IMR-90 (cell line): ENCODE data around the gene DUSP11. TPM values are rescaled to one million over a fixed set of nuclear protein-coding genes. Genes with fewer than 3 reads are reported as not detected.

ENCODE experiments used
- ATAC-seq: fragments of 200-7000 bp; cut with Tn5 transposase; 2 replicates; pipeline ENCODE4 v1.9.1; 2020; ENCODE audit warnings: low read depth, mild to moderate bottlenecking, moderate library complexity
- BruUV-seq: library from RNA; stranded (reverse); fragments of 400-500 nt; replicated peaks from 2 replicates; lab custom pipeline; 2021; lab: Mats Ljungman, UMichigan
- CTCF ChIA-PET: fragments of 300-600 bp; formaldehyde crosslinking; extraction: SDS; loops from one replicate; lab custom pipeline; 2021; ENCODE audit warnings: antibody characterized with exemption; lab: Yijun Ruan, JAX
- POLR2A ChIA-PET: fragments of 300-600 bp; sonication (Branson Sonifier 250); formaldehyde crosslinking; loops from one replicate; lab custom pipeline; 2022; ENCODE audit warnings: antibody characterized with exemption; ENCODE audit not compliant: unreplicated experiment; lab: Charles Lee
- DNase-seq: peaks from one replicate; pipeline ENCODE4 v3.0.0; 2013
- H2AFZ ChIP-seq: replicated peaks from 2 replicates; pipeline ENCODE3; 2013; ENCODE audit warnings: low read length, mild to moderate bottlenecking; ENCODE audit not compliant: poor library complexity
- H2AK5ac ChIP-seq: 2 replicates; pipeline ENCODE4 v1.6.1; 2013; ENCODE audit warnings: low read depth, low read length, inconsistent platforms
- H2AK9ac ChIP-seq: replicated peaks from 2 replicates; pipeline ENCODE3; 2013; ENCODE audit warnings: mild to moderate bottlenecking, low read depth, low read length, moderate library complexity; ENCODE audit not compliant: poor library complexity
- H2BK120ac ChIP-seq: 2 replicates; pipeline ENCODE4 v1.6.1; 2013; ENCODE audit warnings: low read depth, low read length, inconsistent platforms
- H2BK15ac ChIP-seq: 3 replicates; pipeline ENCODE4 v1.6.1; 2013; ENCODE audit warnings: low read depth, low read length, inconsistent platforms
- H2BK20ac ChIP-seq: 2 replicates; pipeline ENCODE4 v1.6.1; 2013; ENCODE audit warnings: low read depth, mild to moderate bottlenecking, inconsistent platforms, low read length, moderate library complexity
- H2BK5ac ChIP-seq: 2 replicates; pipeline ENCODE4 v1.6.1; 2013; ENCODE audit warnings: mild to moderate bottlenecking, low read depth, low read length, inconsistent platforms; ENCODE audit not compliant: poor library complexity, severe bottlenecking
- H3K14ac ChIP-seq: replicated peaks from 2 replicates; pipeline ENCODE4 v1.6.1; 2013; ENCODE audit warnings: low read depth, low read length, inconsistent platforms
- H3K18ac ChIP-seq: 2 replicates; pipeline ENCODE4 v1.6.1; 2013; ENCODE audit warnings: low read depth, low read length, control low read depth
- H3K23ac ChIP-seq: 2 replicates; pipeline ENCODE4 v1.6.1; 2013; ENCODE audit warnings: low read depth, low read length, inconsistent platforms
- H3K27ac ChIP-seq: 2 replicates; pipeline ENCODE4 v1.5.1; 2013; ENCODE audit warnings: mild to moderate bottlenecking, control low read depth, low read length; ENCODE audit not compliant: insufficient read depth
- H3K27me3 ChIP-seq: 2 replicates; pipeline ENCODE4 v1.6.1; 2013; ENCODE audit warnings: low read length; ENCODE audit not compliant: control insufficient read depth, insufficient read depth
- H3K36me3 ChIP-seq: 2 replicates; pipeline ENCODE4 v1.6.1; 2013; ENCODE audit warnings: low read length, mixed read lengths; ENCODE audit not compliant: control insufficient read depth, insufficient read depth
- H3K4ac ChIP-seq: 2 replicates; pipeline ENCODE4 v1.6.1; 2013; ENCODE audit warnings: low read depth, low read length, inconsistent platforms
- H3K4me1 ChIP-seq: 2 replicates; pipeline ENCODE4 v1.6.1; 2013; ENCODE audit warnings: low read length, mixed read lengths; ENCODE audit not compliant: control insufficient read depth, insufficient read depth
- H3K4me2 ChIP-seq: 2 replicates; pipeline ENCODE4 v1.6.1; 2013; ENCODE audit warnings: low read depth, mild to moderate bottlenecking, control low read depth, low read length, moderate library complexity
- H3K4me3 ChIP-seq: 2 replicates; pipeline ENCODE4 v1.5.1; 2013; ENCODE audit warnings: low read depth, mild to moderate bottlenecking, control low read depth, low read length, moderate library complexity; ENCODE audit not compliant: insufficient read depth
- H3K56ac ChIP-seq: 2 replicates; pipeline ENCODE4 v1.6.1; 2013; ENCODE audit warnings: low read length, inconsistent platforms; ENCODE audit not compliant: insufficient read depth; ENCODE audit errors: extremely low read depth
- H3K79me1 ChIP-seq, 2 experiments: 2 replicates each; pipeline ENCODE4 v1.6.1; 2013; ENCODE audit warnings: low read length in 2 of 2, inconsistent platforms in 1 of 2, low read depth in 1 of 2
- H3K9ac ChIP-seq: 2 replicates; pipeline ENCODE4 v1.6.1; 2013; ENCODE audit warnings: low read depth, low read length, control low read depth
- H3K9me1 ChIP-seq: 2 replicates; pipeline ENCODE4 v1.6.1; 2013; ENCODE audit warnings: low read length, inconsistent platforms; ENCODE audit not compliant: insufficient read depth
- H3K9me3 ChIP-seq: 2 replicates; pipeline ENCODE4 v1.6.1; 2013; ENCODE audit warnings: low read length; ENCODE audit not compliant: control insufficient read depth, insufficient read depth
- H4K20me1 ChIP-seq: 2 replicates; pipeline ENCODE4 v1.6.1; 2013; ENCODE audit warnings: low read length, inconsistent platforms; ENCODE audit not compliant: insufficient read depth
- H4K5ac ChIP-seq: 2 replicates; pipeline ENCODE4 v1.6.1; 2013; ENCODE audit warnings: mild to moderate bottlenecking, low read depth, low read length, control low read depth
- H4K8ac ChIP-seq, 2 experiments: 2 replicates each; pipeline ENCODE4 v1.6.1; 2013; ENCODE audit warnings: low read depth in 2 of 2, low read length in 2 of 2, control low read depth in 1 of 2, inconsistent platforms in 1 of 2
- H4K91ac ChIP-seq: 2 replicates; pipeline ENCODE4 v1.6.1; 2013; ENCODE audit warnings: low read depth, low read length, inconsistent platforms; ENCODE audit not compliant: insufficient read depth
- NFE2L2 ChIP-seq: fragments of 150-350 bp; IDR thresholded peaks from 2 replicates; pipeline ENCODE4 v1.6.1; 2016; ENCODE audit warnings: low read depth, mild to moderate bottlenecking, low read length
- POLR2A ChIP-seq: IDR thresholded peaks from 2 replicates; pipeline ENCODE4 v1.6.1; 2012; ENCODE audit warnings: mild to moderate bottlenecking, low read depth, low read length
- WGBS, 2 experiments: methylation state at CpG; one replicate each; pipeline versions ENCODE4 v1.1.5 to v1.1.7; 2013; ENCODE audit warnings: missing lambda C conversion rate in 2 of 2; ENCODE audit not compliant: insufficient read length in 1 of 2; ENCODE audit errors: extremely low coverage in 2 of 2; 5-methylcytosine and 5-hydroxymethylcytosine counted together
- dilution Hi-C: fragments of 300-500 bp; cut with HindIII; formaldehyde crosslinking; loops from one replicate; pipeline ENCODE4 v1.14.3; 2018; ENCODE audit warnings: low sequenced_read_pairs; ENCODE audit not compliant: unreplicated experiment
- in situ Hi-C: fragments of 300-500 bp; cut with MboI; formaldehyde crosslinking; loops from 3 replicates; pipeline ENCODE4 v1.14.3; 2019; ENCODE audit warnings: low sequenced_read_pairs, inconsistent platforms, mixed read lengths
- intact Hi-C: fragments of 100-400 bp; cut with micrococcal nuclease; formaldehyde crosslinking; loops from 2 replicates; pipeline ENCODE4 v1.10.0; 2022
- polyA plus RNA-seq, 3 experiments: library from polyadenylated mRNA; depleted of rRNA; stranded (reverse); fragments of >200 nt; gene quantifications; 2 replicates each; pipeline ENCODE4 v1.2.3, GENCODE V29; 2012; ENCODE audit warnings: low replicate concordance in 1 of 3
- total RNA-seq: library from RNA; depleted of rRNA; stranded (reverse); fragments of >200 nt; gene quantifications from 2 replicates; pipeline ENCODE4 v1.2.3, GENCODE V29; 2012

Gene DUSP11
- total and polyA plus RNA-seq, 2 of the 4 experiments (the other 2 are of a cell fraction), result 22.4 to 25.6 TPM

DNA sequence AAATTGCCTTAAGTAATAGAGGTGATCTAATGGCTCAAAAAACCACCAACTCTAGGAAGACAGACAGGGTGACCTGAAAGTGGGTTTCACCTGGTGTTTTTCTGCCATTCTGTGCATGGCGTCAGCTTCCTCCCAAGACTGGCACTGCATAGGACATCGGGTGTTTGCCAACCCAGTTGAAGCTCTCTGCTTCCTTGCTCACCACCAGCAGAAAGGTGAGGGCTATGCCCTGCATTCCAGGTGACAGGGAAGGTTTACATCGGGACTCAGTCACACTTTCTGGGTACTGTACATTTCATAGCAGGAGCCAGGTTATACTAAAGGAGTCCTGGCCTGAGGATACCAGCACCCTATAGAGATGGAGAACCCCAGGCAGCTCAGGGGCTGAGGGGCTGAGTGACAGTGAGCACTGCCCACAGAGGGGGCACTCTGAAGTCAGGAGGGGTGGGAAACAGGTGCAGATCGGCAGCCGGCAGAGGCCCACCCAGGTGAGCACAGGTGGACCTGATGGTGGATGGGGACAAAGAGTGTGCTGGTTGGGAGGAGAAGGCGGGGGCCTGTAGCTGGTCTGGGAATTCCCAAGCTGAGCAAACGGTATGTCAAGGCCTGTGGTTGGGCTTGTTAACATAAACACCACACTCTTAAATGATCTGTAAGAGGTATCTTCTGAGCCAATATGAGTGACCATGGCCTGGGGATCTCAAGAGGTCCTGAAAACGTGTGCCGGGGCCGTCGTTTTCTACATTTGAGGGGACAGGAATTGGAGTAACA lies 60.9 kb downstream of the DUSP11 start:
- Histone ChIP-seq H3K4me3 (no peak overlapping the region), H2AK9ac (no peak overlapping the region), H2BK20ac (no peak overlapping the region), H4K20me1 (no peaks in the 10 kb centered on the region), H3K36me3 (no peaks in the 10 kb centered on the region), H3K4ac (no peak overlapping the region), H3K23ac (no peak overlapping the region), H3K4me1 (no peaks in the 10 kb centered on the region), H4K91ac (no peak overlapping the region), H2AK5ac (no peak overlapping the region), H3K9me1 (no peaks in the 10 kb centered on the region), H2BK5ac (no peak overlapping the region), H4K5ac (no peak overlapping the region), H3K27me3 (no peaks in the 10 kb centered on the region), H2BK15ac (no peak overlapping the region), H3K18ac (no peak overlapping the region), H3K56ac (no peak overlapping the region), H3K14ac (no peak overlapping the region), H2BK120ac (no peak overlapping the region), H3K4me2 (no peak overlapping the region), H3K79me1 (no peaks in the 10 kb centered on the region), H3K9me3 (no peaks in the 10 kb centered on the region), H2AFZ (no peak overlapping the region), H3K27ac (no peak overlapping the region), H4K8ac (no peak overlapping the region), H3K9ac (no peak overlapping the region)
- DNase-seq (no peak), ATAC-seq (no peak)
- TF ChIP-seq NFE2L2 (no peak), POLR2A (no peak)
- intact Hi-C loops (no loop called here), dilution Hi-C loops (no loop called here), in situ Hi-C loops (no loop called here)
- BruUV-seq, result no TSS peak
- ChIA-PET CTCF (no interaction called here), POLR2A (no interaction called here)
- 92% methylated on average over 2 of the region's 11 CpGs; no CpG with 5 or more reads in 1 of the 2 experiments for WGBS, 2 experiments
